KMS-11 (cell line): ENCODE measurements around the gene TMEM269.

Experiments used
- H2AFZ ChIP-seq: fragments of 200-600 bp; sonication (generic); 2 replicates; pipeline ENCODE4 v1.6.1; 2016; ENCODE audit warnings: antibody characterized with exemption, mixed run types, low read depth
- H3K27ac ChIP-seq: fragments of 200-600 bp; sonication (generic); 2 replicates; pipeline ENCODE4 v1.6.1; 2016; ENCODE audit warnings: mild to moderate bottlenecking, mixed run types
- H3K27me3 ChIP-seq: fragments of 200-600 bp; sonication (generic); 2 replicates; pipeline ENCODE4 v1.6.1; 2017; ENCODE audit warnings: mild to moderate bottlenecking, low read depth, mixed run types, moderate library complexity; ENCODE audit not compliant: insufficient read depth
- H3K36me3 ChIP-seq: fragments of 200-600 bp; sonication (generic); 2 replicates; pipeline ENCODE4 v1.6.1; 2017; ENCODE audit warnings: mild to moderate bottlenecking, mixed run types; ENCODE audit not compliant: insufficient read depth
- H3K4me1 ChIP-seq: fragments of 200-600 bp; sonication (generic); 2 replicates; pipeline ENCODE4 v1.6.1; 2016; ENCODE audit warnings: mild to moderate bottlenecking, low read depth, mixed run types; ENCODE audit not compliant: poor library complexity, severe bottlenecking
- H3K4me2 ChIP-seq: fragments of 200-600 bp; sonication (generic); 2 replicates; pipeline ENCODE4 v1.7.0; 2016; ENCODE audit warnings: mild to moderate bottlenecking, mixed run types
- H3K4me3 ChIP-seq: fragments of 200-600 bp; sonication (generic); IDR thresholded peaks from 2 replicates; pipeline ENCODE4 v1.6.1; 2017; ENCODE audit warnings: low read depth, low read length, mixed read lengths; ENCODE audit not compliant: insufficient read depth
- H3K79me2 ChIP-seq: fragments of 200-600 bp; sonication (generic); 2 replicates; pipeline ENCODE4 v1.6.1; 2016; ENCODE audit warnings: low read depth, mixed run types; ENCODE audit not compliant: insufficient read depth
- H3K9ac ChIP-seq: fragments of 200-600 bp; sonication (generic); 2 replicates; pipeline ENCODE4 v1.6.1; 2016; ENCODE audit warnings: mild to moderate bottlenecking, mixed run types
- H4K20me1 ChIP-seq: fragments of 200-600 bp; sonication (generic); 2 replicates; pipeline ENCODE4 v1.6.1; 2016; ENCODE audit warnings: mild to moderate bottlenecking, mixed run types; ENCODE audit not compliant: insufficient read depth
- TF ChIP-seq, protein P1 (sequence below): fragments of 200-600 bp; sonication (generic); conservative IDR thresholded peaks from 2 replicates; pipeline ENCODE4 v1.6.1; 2017; ENCODE audit warnings: low read depth, mild to moderate bottlenecking, antibody characterized with exemption, low read length, moderate library complexity, mixed read lengths

TMEM269 gene

DNA sequence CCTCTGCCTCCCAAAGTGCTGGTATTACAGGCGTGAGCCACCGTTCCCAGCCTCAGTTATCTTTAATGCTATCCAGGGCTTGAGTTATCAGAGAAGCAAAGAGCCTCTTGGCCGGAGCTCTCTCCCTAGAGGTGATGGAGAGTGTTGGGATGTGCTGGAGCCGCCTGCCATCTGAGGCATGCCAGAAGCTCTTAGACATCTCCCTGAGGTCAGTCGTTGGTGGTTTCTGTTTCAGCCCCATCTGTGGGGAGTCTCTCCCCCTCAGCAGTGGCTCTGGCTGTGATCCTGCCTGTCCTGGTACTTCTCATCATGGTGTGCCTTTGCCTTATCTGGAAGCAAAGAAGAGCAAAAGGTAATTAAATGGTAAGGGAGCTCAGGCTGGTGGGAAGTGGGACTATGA lies 50.0 kb downstream of the TMEM269 start:
- Histone ChIP-seq H3K27me3 (no peaks in the 10 kb centered on the region), H3K79me2 (no peaks in the 10 kb centered on the region), H2AFZ (no peak overlapping the region), H3K9ac (no peak overlapping the region), H3K36me3 (no peaks in the 10 kb centered on the region), H3K27ac (no peak overlapping the region), H3K4me2 (no peak overlapping the region), H3K4me1 (no peaks in the 10 kb centered on the region), H3K4me3 (no peak overlapping the region), H4K20me1 (no peaks in the 10 kb centered on the region)
- TF ChIP-seq, protein P1, sequence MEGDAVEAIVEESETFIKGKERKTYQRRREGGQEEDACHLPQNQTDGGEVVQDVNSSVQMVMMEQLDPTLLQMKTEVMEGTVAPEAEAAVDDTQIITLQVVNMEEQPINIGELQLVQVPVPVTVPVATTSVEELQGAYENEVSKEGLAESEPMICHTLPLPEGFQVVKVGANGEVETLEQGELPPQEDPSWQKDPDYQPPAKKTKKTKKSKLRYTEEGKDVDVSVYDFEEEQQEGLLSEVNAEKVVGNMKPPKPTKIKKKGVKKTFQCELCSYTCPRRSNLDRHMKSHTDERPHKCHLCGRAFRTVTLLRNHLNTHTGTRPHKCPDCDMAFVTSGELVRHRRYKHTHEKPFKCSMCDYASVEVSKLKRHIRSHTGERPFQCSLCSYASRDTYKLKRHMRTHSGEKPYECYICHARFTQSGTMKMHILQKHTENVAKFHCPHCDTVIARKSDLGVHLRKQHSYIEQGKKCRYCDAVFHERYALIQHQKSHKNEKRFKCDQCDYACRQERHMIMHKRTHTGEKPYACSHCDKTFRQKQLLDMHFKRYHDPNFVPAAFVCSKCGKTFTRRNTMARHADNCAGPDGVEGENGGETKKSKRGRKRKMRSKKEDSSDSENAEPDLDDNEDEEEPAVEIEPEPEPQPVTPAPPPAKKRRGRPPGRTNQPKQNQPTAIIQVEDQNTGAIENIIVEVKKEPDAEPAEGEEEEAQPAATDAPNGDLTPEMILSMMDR, result no peak

DNA sequence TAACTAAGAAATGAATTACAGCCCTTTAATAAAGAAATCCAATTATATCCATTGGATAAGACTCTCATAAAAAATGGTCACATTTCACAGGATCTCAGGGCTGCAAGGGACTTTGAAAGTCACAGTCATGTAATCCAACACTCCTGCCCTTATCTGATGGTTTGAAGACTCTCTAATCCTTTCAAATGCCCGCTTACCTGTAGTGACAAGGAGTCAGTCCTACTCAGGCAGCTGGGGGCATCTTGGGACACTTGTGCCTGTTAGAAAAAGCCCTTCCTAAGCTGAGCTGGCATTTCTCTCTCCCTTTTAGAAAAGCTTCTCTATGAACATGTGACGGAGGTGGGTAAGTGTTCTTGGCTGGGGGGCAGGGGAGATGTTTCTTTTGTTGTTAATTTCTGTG lies 50.6 kb downstream of the TMEM269 start:
- H3K4me2 ChIP-seq, result no peak overlapping the region
- no peak overlapping the region for H3K4me3 ChIP-seq
- H3K27me3 ChIP-seq, result no peaks in the 10 kb centered on the region
- H4K20me1 ChIP-seq, result no peaks in the 10 kb centered on the region
- no peaks in the 10 kb centered on the region for H3K79me2 ChIP-seq
- H3K36me3 ChIP-seq, result no peaks in the 10 kb centered on the region
- no peaks in the 10 kb centered on the region for H3K4me1 ChIP-seq
- H2AFZ ChIP-seq, result no peak overlapping the region
- TF ChIP-seq, protein P1, result no peak
- no peak overlapping the region for H3K27ac ChIP-seq
- H3K9ac ChIP-seq, result no peak overlapping the region

DNA sequence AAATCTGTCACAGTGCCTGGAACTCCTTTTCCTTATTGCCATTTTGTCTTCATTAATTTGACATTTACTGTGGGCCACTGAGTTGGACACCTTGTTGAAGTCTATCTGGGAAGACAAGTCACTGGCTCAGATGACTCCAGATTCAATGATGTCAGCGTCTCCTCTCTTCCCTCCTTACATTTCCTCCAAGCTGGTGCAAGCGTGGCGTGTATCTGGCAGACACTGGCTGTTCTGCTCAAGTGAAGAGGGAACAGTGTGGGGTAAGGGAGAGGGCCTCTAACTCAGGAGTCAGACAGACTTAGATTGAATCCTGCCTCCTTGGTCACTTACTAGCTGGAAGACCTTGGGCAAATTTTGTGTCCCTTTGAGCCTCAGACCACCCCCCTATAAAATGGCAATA lies 52.9 kb downstream of the TMEM269 start:
- Histone ChIP-seq H4K20me1 (no peaks in the 10 kb centered on the region), H3K4me1 (no peaks in the 10 kb centered on the region), H3K36me3 (no peaks in the 10 kb centered on the region), H3K79me2 (no peaks in the 10 kb centered on the region), H3K27ac (no peak overlapping the region), H3K4me2 (no peak overlapping the region), H3K9ac (no peak overlapping the region), H3K4me3 (no peak overlapping the region), H3K27me3 (no peaks in the 10 kb centered on the region), H2AFZ (no peak overlapping the region)
- TF ChIP-seq, protein P1, result no peak

DNA sequence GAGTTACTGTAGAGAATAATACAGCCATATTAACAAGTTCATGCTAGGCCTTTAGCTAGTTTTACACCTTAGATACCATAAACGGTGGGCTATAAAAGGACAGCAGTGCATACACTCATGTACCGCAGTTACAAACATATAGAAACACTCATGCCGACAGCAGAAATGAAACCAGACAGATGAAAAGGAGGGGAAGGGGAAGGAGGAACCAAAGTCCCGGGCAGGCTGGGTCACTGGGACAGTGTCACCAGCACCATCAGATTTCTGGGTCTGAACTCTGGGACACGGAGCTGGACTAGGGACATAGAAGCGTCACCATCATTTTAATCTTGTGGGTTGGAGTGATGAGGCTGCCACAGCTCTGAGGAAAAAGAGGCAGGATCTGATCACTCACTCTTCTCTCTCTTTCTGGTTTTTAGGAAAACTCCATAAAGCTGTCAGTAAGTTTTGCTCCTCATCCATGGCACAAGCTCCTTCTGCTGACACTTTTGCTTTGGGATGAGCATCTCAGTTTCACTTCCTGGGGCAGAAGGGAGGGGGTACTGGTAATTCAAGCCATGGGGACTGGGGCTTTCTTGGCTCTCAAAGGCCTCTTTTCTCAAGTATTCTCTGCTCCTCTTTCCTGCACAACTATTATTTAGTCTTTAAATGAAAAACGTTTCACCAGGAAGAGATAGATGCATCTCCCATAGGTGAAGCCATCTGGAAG lies 53.8 kb downstream of the TMEM269 start:
- H3K36me3 ChIP-seq, result no peaks in the 10 kb centered on the region
- H3K9ac ChIP-seq, result no peak overlapping the region
- no peaks in the 10 kb centered on the region for H3K27me3 ChIP-seq
- H4K20me1 ChIP-seq, result no peaks in the 10 kb centered on the region
- no peak overlapping the region for H3K4me2 ChIP-seq
- TF ChIP-seq, protein P1, result no peak
- H3K27ac ChIP-seq, result no peak overlapping the region
- no peak overlapping the region for H3K4me3 ChIP-seq
- H3K79me2 ChIP-seq, result no peaks in the 10 kb centered on the region
- H2AFZ ChIP-seq, result no peak overlapping the region
- no peaks in the 10 kb centered on the region for H3K4me1 ChIP-seq
